NCI-H1417 (cell line): Measurements from ENCODE around the gene TMTC1.
A peak's percentile ranks its signal among the peaks of the same experiment; 100 is the strongest.

ENCODE experiments used
- DNase-seq, 3 experiments: peaks; one replicate each; lab custom pipeline; 2025; lab: John Stamatoyannopoulos, UW

TMTC1 gene

GRCh38 chr12:29711381-29711780, 72.4 kb downstream of the TMTC1 start:
- DNase-seq, result no peak

- peak; percentile 7 to 42 (median 33) for DNase-seq
Measured at GRCh38 chr12:29710104-29710503, 73.6 kb downstream of the TMTC1 start.

GRCh38 chr12:29709496-29710040, 74.2 kb downstream of the TMTC1 start:
- DNase-seq, result no peak

DNA sequence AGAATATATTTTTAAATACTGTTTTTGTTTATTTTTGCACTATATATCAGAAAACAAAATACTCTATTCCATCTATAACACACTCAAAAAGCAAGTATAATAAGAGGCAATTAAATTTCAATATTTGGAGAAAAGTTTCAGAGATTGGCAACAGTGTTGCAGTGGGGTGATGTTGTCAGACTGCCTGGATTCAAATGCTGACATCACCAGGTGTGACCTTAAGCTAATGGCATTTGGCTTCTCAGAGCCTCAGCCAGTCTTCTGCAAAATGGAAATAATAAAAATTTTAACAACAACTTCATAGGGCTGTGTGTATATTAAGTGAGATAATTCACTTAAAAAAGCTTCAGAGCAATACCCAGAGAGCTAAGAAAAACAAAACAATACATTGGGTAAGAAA, 74.7 kb downstream of the TMTC1 start:
- no peak for DNase-seq

DNA sequence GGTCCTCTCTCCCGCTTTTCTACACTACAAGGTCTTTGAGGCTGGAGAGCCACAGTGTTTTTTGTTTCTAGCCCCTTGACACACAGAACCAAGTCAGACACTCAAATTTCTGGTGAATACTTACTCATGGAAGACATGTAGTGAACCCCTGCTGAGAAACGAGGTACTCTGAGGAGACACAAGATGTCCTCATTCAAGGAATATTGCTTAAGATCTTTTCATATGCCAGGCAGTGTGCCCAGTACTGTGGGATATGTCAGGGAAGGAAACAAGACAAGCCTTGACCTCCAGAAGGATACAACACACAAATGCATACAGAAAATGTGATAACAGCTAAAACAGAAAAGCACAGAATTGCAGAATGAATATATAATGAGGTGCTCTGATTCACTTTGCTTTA, 75.9 kb downstream of the TMTC1 start:
- no peak for DNase-seq

DNA sequence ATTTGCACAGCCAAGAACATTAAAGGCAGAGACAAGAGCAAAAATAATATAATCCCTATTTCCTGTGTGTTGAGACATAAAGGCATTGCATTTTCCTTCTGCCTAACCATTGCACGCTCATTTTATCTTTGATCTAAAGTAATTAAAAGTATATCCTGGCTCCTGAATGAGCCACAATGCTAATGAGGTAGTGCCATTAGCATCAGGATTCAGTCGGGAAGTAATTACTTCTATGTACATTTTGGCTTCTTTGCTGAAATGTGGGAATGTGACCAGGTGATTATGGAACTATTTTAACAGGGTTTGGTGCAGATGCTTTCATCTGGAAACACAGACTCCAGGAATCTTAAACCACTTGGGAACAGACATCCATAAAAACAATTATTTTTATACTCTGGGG, 77.4 kb downstream of the TMTC1 start:
- no peak for DNase-seq

GRCh38 chr12:29703528-29703927, 80.2 kb downstream of the TMTC1 start:
- no peak for DNase-seq

- no peak for DNase-seq
Measured at GRCh38 chr12:29702972-29703371, 80.8 kb downstream of the TMTC1 start.

- DNase-seq, result no peak
Measured at GRCh38 chr12:29702222-29702621, 81.5 kb downstream of the TMTC1 start.

DNA sequence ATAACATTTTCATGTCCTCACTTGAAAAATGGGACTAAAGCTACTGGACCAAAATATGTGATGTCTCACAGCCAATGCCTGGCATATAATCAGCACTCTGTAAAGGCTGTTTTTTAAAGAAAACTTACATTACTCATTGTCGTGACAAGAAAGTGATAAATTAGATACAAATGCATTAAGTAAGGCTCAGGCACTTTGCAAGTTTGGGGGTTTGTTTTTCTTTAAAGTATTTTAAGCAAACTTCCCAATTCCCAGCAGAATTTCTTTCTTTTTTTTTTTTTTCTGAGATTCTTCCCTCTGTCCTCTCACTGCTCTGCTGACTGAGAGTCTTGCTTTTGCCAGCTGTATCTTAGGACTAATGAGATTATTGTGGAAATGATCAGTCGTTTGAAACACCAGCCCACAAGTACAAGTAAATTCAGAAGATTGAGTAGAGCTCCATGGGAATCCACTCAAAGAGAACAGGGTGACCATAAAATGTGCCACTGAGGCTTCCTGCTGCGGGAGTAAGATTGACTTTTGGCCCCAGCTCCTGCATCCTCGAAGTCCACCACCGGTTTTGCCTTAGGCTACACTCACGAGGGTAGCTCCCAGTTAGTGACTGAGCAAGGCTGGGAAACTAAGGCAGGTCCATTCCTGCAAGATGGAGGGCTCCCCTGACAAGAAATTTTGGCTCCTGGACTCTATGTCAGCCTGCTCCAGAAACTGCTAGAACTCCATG, 82.8 kb downstream of the TMTC1 start:
- DNase-seq, result no peak

DNA sequence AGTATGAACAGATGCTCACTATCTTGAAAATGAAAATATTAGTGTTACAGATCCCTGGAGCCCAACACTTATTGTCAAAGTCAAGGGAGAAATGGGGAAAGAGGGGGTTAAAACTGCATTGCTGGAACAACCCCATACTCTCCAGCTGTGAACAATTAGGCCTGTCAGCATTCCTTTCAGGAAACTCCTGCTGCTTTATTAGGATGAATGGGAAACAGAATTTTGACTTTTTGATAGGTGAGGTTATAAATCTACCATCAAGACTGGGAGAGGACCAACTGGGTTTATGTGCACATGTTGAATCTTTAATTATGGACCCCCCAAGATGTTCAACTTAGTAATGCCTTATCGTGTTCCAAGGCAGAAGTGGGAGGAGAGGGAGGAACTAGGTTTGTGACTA, 85.0 kb downstream of the TMTC1 start:
- no peak for DNase-seq

- DNase-seq, result no peak
Measured at GRCh38 chr12:29695800-29696199, 87.9 kb downstream of the TMTC1 start.

DNA sequence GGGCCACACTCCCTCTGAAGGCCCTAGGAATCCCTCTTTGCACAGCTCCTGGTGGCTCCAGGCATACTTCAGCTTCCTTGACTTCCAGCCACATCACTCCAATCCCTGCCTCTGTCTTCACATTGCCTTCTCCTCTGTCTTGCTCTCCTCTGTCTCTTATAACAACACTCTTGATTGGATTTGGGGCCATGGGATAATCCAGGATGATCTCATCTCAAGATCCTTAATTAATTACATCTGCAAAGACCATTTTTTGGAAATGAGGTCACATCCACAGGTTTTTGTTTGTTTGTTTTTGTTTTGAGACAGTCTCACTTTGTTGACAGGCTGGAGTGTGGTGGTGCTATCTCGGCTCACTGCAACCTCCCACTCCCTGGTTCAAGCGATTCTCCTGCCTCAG, 88.7 kb downstream of the TMTC1 start:
- DNase-seq, result no peak

DNA sequence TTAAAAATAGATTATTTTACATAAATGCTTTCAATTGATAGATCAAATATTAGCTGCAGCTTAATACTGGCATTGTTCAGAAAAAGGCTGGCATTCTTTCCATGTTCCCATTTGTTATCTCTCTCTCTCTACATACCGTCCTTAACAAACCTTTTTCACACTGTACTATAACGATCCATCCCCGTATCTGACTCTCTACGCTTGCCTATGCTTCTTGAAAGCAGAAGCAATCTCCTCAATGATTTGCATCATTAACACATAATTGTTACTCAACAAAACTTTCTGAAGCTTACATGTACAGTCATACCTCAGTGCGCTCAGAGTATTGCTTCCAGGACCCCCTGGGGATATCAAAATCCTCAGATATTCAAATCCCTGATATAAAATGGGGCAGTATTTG, 89.7 kb downstream of the TMTC1 start:
- DNase-seq, result no peak

DNA sequence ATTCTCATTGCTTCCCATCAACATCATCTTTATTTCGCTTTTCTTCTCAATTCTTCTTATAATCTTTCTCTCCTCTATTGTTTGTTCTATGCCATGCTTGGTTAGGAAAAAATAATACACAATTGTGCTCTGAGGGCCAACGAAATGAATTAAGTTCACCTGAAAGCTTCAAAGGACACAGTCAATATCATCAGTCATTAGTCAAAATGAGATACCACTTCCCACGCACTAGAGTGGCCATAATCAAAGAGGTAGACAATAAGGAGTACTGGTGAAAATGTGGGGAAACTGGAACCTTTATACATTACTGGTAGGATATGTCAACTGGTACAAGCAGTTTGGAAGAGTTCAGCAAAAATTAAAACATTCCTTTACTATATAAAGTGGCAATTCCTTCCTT, 91.5 kb downstream of the TMTC1 start:
- no peak for DNase-seq

DNA sequence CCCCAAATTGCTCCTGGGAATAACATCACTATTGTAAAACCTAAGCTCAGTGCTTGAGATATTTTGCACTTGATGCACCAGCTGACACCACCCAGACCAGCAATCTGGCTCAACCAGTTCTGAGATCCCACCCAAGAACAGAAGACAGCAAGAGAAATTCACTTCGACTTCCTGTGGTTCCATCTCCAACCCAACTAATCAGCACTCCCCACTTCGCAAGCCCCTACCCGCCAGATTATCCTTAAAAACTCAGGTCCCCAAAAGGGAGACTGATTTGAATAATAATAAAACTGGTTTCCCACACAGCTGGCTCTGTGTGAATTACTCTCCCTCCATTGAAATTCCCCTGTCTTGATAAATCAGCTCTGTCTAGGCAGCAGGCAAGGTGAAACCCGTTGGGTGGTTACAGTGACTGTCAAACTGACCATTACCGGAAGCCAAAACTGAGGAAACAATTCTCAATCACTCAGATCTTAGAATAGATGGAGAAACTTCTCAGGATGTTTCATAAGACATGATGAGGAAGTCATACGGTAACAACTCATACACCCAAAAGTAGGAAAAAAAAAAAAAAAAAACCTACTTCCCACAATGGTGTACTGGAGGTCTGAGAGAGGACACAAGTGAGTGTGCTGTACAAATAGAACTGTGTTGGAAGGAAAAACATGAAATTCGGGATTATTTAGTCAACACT, 92.4 kb downstream of the TMTC1 start:
- DNase-seq, result no peak

DNA sequence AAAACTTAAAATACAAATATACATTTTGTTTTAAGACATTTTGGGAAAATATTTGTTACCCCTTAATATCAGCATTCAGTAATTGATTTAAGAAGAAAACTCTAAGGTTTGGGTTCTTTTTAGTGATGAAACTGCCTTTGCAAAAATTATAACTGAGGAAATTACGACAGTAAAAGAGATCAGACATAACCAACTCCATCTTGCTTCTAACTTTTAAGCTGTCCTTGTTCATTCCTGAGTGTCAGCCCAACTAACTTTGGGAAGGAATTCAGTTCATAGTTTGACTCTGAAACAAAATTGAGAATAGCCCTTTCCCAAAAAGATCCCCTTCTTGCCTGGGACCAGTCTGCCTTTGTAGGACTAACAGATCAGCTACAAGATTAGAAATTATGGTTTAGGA, 93.0 kb downstream of the TMTC1 start:
- no peak for DNase-seq

DNA sequence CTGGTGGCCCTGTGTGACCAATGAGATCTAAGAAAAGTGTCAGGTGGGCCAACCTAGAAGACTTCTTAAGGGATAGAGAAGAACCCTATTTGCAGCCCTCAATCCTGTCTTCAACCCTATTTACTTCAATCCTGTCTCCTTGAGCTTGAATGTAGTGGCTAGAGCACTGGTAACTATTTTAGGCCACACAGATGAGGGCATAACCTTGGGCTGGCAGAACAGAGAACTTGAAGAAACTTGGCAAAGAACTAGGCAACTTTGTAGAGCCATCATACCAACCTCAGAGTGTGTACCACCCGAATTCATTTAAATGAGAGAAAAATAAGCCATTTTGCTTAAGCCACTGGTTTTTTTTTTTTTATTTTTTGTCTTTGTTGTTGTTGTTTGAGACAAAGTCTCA, 94.8 kb downstream of the TMTC1 start:
- DNase-seq, result no peak

GRCh38 chr12:29682088-29682487, 101.7 kb downstream of the TMTC1 start:
- no peak for DNase-seq

DNA sequence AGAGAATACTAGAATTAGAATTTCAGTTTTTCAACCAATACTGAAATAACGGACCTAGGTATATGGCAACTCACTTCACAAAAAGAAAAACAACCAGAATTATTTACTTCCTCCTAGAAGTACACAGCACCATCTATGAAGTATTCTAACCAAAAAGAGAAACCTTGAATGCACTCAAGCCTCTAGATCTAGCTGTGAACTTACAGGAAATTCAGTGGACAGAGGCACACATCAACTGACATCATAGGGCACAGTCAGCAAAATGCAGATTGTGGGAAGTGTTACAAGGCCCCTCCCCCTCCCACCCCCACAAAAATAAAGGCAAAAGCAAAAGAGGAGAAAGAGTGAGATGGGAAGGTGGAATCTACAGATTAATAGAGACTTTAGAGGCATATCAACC, 102.4 kb downstream of the TMTC1 start:
- DNase-seq, result no peak

GRCh38 chr12:29676676-29677075, 107.1 kb downstream of the TMTC1 start:
- no peak for DNase-seq

- no peak for DNase-seq
Measured at GRCh38 chr12:29674463-29674862, 109.3 kb downstream of the TMTC1 start.

- DNase-seq, result no peak
Measured at GRCh38 chr12:29673346-29673745, 110.4 kb downstream of the TMTC1 start.

- no peak for DNase-seq
Measured at GRCh38 chr12:29672580-29672979, 111.2 kb downstream of the TMTC1 start.
